ENCODE results near the gene RGS7.
"Not testable (repeated sequence)": the region's sequence is repeated elsewhere in the genome, so short reads cannot be mapped to it uniquely, and the experiment has no call there.

The RGS7 gene

DNA sequence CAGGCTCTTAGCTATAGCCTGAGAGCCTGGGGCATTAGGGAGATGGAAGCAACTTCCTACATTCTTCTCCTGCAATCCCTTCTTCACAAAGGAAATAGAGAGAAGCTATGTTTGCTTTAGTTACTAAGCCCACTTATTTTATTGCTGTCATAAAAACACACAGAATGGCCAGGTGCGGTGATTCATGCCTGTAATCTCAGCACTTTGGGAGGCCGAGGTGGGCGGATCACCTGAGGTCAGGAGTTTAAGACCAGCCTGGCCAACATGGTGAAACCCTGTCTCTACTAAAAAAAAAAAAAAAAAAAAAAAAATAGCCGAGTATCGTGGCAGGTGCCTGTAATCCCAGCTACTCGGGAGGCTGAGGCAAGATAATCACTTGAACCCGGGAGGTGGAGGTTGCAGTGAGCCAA lies 573.3 kb downstream of the RGS7 start:
- peak; percentile 83 for DNase-seq (ENCODE audit: low spot score)

DNA sequence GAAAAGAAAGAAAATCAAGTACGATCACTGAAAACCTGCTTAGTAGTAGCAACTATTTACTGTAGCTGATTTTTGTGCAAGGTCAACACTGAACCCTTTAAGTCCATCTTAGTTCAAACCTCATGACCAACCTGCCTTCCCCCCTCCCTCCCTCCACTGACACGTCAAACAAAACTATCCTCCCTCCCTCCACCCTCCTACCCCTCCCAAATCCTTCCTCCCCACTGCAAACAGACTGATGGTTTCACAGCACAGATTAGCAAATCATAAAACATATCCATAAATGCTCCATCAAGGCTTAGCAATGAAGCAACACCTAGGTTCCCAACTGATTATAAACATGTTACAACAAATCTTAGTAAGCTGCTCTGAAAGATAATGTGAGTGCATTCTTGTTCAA lies 580.8 kb downstream of the RGS7 start:
- DNase-seq (ENCODE audit: low spot score), result no peak

DNA sequence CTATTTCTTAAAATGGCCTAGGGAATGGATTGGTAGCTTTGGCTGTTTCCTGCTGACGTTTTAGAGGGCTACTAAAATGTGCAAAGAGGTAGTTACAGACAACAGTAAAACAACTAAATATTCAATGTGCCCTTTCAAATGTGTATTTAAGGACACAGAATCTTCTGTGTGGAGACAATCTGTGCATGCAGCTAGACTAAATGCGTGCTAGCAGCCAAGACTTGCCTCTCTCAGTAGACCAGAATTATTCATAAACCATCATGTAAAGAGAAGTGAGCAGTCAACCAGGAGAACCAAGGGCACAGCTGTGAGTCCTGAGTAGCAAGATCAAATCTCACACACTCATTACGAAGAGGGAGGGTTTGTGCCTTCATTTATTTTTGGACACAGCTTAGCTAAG lies 584.9 kb downstream of the RGS7 start:
- no peak for DNase-seq (ENCODE audit: low spot score)

DNA sequence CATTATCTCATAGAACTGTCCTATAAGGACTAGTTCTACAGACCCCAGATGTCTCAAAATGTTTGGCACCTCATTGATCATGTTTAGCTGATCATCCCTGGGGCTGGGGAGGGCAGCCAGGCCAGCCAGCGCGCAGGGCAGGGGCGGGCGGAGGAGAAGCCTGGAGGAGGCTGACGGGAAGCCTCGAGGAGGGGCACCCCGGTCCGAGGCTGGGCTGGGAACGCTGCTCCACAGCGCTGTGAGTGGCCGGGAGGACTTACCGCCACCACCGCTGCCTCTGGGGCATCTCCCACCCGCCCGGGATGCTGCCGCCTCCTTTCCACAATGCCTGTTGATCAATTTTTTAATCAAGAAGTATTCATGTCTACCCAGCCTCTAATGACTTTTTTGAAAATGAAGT lies 585.6 kb downstream of the RGS7 start:
- DNase-seq (ENCODE audit: low spot score), result no peak

DNA sequence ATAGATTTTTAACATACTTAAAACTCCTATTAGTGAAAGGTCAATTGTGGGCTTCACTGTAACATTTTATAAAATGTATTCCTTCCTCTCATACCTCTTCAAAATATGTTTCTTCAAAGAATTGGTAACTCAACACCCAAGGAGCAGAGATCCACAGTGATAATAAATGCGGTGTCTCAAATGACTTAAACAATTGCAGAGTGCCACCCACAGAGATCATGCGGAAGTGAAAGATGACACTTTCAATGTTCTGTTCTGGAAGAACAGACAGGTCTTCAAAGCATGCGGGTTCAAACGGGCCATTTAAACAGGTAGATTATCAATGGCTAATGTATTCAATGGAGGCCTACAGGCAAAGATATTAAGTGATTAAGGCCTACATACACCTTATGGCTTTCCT lies 588.0 kb downstream of the RGS7 start:
- no peak for DNase-seq (ENCODE audit: low spot score)

DNA sequence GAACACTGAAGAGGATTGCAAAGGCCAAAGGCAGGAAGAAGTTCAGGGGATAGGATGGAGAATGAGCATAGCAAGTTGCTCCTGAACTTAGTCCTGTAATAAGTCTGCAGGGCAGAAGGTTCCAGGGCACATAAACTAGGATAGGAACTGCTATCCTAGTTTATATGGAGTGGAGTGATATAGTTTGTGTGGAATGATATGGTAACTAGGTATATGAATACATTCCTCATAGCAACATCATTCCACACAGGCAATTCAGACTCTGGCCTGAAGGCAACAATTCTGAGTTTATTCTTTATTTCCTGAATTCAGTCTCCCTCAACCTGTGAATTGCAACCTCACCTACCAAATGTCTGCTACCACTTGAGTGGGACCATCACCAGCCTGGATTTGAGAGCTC lies 590.2 kb downstream of the RGS7 start:
- no peak for DNase-seq (ENCODE audit: low spot score)

DNA sequence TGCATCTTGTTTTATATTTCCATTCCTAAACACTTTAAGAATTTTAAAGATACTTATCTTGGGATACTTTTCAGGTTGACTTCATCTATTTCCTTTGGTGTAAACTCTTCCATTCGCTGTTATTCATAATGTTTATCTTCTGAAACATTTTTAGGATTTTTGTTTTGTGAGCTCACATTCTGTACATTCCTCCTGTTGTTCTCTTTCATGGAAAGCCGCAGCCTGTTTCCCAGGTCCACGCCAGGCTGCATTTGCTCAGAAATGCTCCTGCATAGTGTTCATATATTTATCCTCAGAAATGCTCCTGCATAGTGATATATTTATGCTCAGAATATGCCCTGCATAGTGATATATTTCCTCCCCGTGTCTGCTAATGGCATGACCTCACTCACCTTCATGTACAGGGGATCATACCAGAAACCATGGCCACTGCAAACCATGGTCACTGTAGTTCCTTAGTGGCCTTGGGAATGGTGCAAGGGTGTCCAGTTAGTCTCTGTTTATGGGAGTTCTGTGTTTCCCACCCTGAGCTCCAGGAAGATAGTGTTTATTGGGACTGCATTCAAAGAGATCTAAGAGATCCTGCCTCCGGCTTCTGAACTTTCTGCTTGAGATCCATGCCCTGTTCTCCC lies 591.2 kb downstream of the RGS7 start:
- DNase-seq (ENCODE audit: low spot score), result peak; percentile 27

DNA sequence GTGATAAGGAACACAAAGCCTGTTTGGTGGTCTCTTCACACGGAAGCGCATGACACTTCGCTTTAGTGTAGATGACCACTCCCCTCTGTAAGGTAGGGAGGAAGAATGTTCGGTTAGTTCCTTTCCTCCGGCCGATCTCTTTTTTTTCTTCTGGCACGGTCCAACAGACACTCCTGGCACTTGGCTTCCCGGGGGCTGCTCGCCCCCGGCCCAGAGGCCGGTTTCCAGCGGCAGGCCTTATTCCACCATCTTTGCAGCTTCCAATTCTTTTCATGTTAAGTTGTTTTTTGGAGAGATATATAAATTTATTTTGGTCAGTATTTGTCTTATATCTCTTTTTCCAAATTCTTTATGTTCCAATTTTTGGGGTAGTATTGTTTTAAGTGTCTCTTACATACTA lies 593.2 kb downstream of the RGS7 start:
- no peak for DNase-seq (ENCODE audit: low spot score)

DNA sequence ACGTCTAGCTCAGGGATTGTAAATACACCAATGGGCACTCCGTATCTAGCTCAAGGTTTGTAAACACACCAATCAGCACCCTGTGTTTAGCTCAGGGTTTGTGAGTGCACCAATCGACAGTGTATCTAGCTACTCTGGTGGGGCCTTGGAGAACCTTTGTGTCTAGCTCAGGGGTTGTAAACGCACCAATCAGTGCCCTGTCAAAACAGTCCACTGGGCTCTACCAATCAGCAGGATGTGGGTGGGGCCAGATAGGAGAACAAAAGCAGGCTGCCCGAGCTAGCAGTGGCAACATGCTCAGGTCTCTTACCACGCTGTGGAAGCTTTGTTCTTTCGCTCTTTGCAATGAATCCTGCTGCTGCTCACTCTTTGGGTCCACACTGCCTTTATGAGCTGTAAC lies 593.9 kb downstream of the RGS7 start:
- not testable (repeated sequence) for DNase-seq (ENCODE audit: low spot score)

DNA sequence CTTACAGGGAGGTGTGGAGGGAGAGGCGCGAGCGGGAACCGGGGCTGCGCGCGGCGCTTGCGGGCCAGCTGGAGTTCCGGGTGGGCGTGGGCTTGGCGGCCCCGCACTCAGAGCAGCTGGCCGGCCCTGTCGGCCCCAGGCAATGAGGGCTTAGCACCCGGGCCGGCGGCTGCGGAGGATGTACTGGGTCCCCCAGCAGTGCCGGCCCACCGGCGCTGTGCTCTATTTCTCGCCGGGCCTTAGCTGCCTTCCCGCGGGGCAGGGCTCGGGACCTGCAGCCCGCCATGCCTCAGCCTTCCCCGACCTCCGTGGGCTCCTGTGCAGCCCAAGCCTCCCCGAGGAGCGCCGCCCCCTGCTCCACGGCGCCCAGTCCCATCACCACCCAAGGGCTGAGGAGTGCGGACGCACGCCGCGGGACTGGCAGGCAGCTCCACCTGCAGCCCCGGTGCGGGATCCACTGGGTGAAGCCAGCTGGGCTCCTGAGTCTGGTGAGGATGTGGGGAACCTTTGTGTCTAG lies 594.5 kb downstream of the RGS7 start:
- DNase-seq (ENCODE audit: low spot score), result not testable (repeated sequence)

DNA sequence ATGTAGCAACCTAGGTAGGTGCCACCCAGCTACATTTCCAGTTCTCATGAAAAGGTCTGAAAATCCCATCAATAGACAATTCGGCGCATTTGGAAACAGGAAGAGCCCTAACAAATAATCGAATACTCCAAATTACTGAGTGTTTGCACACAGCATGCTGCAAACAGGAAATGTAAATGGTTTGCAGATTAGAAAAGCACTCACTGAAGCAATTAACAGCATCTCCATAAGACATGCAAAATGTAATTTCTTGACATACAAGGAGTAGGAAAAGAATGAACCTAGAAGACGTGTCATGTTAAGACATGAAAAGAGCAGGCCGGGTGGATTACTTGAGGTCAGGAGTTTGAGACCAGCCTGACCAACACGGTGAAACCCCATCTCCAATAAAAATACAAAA lies 598.2 kb downstream of the RGS7 start:
- DNase-seq (ENCODE audit: low spot score), result not testable (repeated sequence)

DNA sequence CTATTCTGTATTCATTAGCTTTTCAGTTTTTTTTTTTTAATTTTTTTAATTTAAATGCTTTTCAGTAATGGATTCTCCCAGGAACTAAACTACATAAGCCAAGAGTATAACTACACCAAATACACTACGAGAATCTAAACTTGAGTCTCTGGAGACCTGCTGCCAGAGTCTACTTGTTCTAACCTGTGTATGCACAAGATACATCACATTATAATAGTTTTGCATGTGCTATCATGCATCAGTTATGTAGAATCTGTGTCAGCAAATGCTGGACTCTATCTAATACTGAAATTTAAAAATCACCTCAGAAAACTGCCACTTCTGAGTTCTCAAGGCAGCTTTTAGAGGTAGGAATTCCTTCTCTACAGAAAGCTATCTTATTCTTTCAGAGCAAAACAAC lies 598.7 kb downstream of the RGS7 start:
- DNase-seq (ENCODE audit: low spot score), result no peak

DNA sequence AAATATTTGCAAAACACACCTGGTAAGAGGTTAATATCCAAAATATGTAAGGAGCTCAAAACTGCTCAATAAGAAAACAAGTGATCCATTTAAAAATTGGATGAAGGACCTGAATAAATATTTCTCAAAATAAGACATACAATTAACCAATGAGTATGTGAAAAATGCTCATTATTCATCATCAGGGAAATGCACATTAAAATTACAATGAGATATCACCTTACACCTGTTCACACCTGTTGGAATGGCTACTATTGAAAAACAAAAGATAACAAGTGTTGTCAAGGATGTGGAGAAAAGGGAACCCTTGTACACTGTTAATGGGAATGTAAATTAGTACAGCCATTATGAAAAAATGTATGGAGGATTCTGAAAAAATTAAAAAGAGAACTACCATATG lies 609.1 kb downstream of the RGS7 start:
- DNase-seq (ENCODE audit: low spot score), result no peak

DNA sequence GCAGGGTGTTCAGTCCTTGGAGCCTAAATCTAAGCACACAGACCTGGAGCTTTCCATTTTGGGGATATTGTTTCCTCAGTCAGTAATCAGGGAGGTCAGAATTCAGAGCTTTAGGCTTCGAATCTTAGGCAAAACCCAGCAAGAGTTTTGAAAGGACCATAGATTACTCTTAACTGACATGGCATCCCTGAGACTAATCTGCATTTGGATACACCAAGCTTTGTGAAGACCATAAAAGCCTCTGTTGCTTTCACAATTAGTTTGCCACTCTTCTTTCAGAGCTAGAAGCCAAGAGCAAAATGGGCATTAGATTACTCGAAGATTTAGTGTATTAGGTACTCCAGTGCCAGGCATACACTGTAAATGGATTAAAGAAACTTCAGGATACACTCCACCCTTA lies 613.3 kb downstream of the RGS7 start:
- no peak for DNase-seq (ENCODE audit: low spot score)

DNA sequence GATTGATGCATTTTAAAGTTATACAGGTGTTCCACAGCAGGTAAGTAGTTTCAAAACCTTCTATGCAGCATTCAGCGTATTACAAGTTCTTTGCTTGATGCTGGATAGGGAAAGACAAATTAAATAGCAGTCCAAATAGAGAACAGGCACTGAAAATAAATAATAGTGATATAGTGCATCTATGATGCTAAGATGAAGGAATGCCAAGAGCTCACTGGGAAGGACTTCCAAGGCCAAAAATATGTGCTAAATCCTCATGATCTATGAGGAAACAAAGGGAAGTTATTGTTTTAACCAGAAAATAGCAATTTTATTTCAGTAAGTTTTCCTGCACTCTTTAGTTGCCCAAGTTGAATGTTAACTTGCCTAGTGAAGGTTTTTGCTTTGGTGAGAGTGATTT lies 617.3 kb downstream of the RGS7 start:
- DNase-seq (ENCODE audit: low spot score), result no peak

DNA sequence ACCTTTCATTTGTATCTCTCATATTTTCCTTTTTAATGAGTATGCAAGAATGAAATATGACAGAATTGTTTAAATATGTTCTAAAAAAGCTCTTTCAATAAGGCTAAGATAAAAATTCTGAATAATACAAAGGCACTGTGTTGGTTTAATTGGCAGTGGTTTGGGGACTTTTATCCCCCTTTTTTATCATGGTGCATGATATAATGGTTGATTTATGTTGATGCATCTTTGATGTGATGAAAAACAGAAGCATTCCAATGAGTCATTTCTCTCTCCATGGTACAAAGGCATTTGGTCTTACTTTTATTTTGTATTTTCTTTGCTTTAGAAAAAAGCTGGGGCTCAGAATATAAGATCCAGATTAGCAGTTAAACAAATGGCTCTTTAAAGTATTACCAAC lies 617.9 kb downstream of the RGS7 start:
- no peak for DNase-seq (ENCODE audit: low spot score)

DNA sequence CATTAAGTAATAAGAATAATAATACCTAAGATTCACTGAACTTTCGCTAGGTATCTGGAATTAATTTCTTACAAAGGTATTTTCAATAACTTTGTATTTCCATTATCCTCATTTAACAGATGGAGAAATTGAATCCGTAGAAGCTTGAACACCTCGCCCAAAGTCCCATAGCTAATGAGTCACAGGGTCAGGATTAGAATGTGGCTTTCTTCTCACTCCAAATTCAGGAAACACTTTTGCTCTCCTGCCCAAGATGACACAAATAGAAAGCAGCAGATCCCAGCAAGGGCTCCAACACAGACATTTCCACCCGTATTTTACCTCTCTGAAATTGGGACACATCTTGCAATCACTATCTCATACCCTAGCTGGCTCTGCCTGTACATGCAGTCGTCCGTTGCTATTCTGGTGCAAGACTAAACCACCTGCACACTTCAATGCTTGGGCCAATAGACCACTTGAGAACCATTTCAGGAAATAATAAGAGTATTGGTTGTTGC lies 619.2 kb downstream of the RGS7 start:
- DNase-seq (ENCODE audit: low spot score), result no peak

DNA sequence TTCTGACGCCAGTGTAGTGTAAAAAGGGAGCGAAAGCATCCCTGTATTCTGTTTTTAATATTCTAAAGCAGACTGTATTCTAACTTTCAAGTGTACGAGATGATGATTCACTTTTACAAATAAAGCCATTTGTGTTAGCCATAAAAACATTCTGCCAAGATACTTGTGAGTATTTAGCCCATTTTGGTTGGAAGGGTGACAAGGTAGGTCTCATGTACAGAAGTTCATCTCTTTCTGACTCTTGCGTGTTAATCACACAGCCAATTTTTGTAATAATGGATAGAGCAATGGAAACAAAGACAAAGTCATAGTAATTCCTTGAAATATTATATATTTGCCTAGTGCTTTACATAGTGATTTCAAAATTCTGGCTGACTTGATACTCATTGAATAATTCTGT lies 619.7 kb downstream of the RGS7 start:
- DNase-seq (ENCODE audit: low spot score), result no peak

DNA sequence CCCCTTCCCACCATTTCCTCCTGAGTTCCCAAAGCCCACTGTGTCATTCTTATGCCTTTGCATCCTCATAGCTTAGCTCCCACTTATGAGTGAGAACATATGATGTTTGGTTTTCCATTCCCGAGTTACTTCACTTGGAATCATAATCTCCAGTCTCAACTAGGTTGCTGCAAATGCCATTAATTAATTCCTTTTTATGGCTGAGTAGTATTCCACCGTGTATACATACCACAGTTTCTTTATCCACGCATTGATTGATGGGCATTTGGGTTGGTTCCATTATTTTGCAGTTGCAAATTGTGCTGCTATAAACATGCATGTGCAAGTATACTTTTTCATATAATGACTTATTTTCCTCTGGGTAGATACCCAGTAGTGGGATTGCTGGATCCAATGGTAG lies 622.3 kb downstream of the RGS7 start:
- DNase-seq (ENCODE audit: low spot score), result not testable (repeated sequence)

DNA sequence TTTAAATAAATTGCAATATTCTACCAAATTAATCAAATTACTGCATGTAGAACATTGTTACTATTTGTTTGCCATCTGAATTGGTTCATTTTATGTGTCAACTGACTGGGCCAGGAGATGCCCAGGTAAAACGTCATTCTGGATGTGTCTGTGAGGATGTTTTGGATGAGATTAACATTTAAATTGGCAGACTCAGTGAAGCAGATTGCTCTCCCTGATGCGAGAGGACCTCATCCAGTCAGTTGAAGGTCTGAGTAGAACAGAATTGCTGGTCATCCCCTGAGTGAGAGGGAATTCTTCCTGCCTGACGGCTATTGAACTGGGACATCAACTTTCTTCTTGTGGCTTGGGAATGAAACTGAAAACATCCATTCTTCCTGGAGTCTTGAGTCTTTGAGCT lies 623.0 kb downstream of the RGS7 start:
- no peak for DNase-seq (ENCODE audit: low spot score)

DNA sequence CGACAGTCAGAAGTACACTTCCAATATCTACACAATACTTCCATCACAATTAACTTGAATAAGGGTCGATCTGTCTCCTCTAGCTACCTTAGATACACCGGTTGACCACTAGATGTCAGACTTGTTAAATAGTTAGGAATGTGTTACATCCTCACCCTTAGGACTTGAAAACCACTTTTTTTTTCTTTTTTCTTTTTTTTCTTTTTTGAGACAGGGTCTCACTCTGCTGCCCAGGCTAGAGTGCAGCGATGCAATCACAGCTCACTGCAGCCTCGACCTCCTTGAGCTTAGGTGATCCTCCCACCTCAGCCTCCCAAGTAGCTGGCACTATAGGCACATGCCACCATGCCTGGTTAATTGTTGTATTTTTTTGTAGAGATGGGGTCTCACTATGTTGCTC lies 624.6 kb downstream of the RGS7 start:
- peak; percentile 73 for DNase-seq (ENCODE audit: low spot score)
